Activated CD8-positive, alpha-beta memory T cell treated with anti-CD3 and anti-CD28 coated beads, Interleukin-2, amount 50 U/mL, for 24 hours (primary cell): ENCODE data around the gene ZNF827.

Source experiments
- DNase-seq: peaks from one replicate; pipeline ENCODE4 v3.0.0-alpha.2; 2020; ENCODE audit errors: extremely low read depth

ZNF827 gene

GRCh38 chr4:145792429-145792828 is 146.2 kb downstream of the ZNF827 start:
- no peak for DNase-seq

- DNase-seq, result no peak
Observed at GRCh38 chr4:145791988-145792387, 146.6 kb downstream of the ZNF827 start.

- DNase-seq, result no peak
Observed at GRCh38 chr4:145788755-145789154, 149.9 kb downstream of the ZNF827 start.

- DNase-seq, result no peak
Observed at GRCh38 chr4:145786830-145787229, 151.8 kb downstream of the ZNF827 start.

GRCh38 chr4:145786261-145786660 is 152.4 kb downstream of the ZNF827 start:
- no peak for DNase-seq

- DNase-seq, result no peak
Observed at GRCh38 chr4:145785391-145786008, 153.1 kb downstream of the ZNF827 start.

- DNase-seq, result no peak
Observed at GRCh38 chr4:145784036-145784435, 154.6 kb downstream of the ZNF827 start.

- DNase-seq, result no peak
Observed at GRCh38 chr4:145782756-145783155, 155.9 kb downstream of the ZNF827 start.

- no peak for DNase-seq
Observed at GRCh38 chr4:145781351-145781750, 157.3 kb downstream of the ZNF827 start.

- no peak for DNase-seq
Observed at GRCh38 chr4:145779319-145779801, 159.3 kb downstream of the ZNF827 start.

GRCh38 chr4:145776208-145776607 is 162.4 kb downstream of the ZNF827 start:
- DNase-seq, result no peak

- no peak for DNase-seq
Observed at GRCh38 chr4:145775406-145775805, 163.2 kb downstream of the ZNF827 start.

- DNase-seq, result no peak
Observed at GRCh38 chr4:145774473-145774872, 164.2 kb downstream of the ZNF827 start.

- DNase-seq, result no peak
Observed at GRCh38 chr4:145773581-145774234, 164.9 kb downstream of the ZNF827 start.

- no peak for DNase-seq
Observed at GRCh38 chr4:145772347-145772746, 166.3 kb downstream of the ZNF827 start.

GRCh38 chr4:145770124-145770523 is 168.5 kb downstream of the ZNF827 start:
- no peak for DNase-seq

- DNase-seq, result no peak
Observed at GRCh38 chr4:145769450-145770037, 169.1 kb downstream of the ZNF827 start.

- DNase-seq, result no peak
Observed at GRCh38 chr4:145766273-145766672, 172.3 kb downstream of the ZNF827 start.

GRCh38 chr4:145763399-145763798 is 175.2 kb downstream of the ZNF827 start:
- DNase-seq, result no peak

- DNase-seq, result no peak
Observed at GRCh38 chr4:145762719-145763118, 175.9 kb downstream of the ZNF827 start.

GRCh38 chr4:145760961-145761929 is 177.4 kb downstream of the ZNF827 start:
- DNase-seq, result no peak

- no peak for DNase-seq
Observed at GRCh38 chr4:145760176-145760575, 178.4 kb downstream of the ZNF827 start.
